ENCODE data around the gene ZRANB1.

GRCh38 chr10:125017547-125018298 is 75.8 kb downstream of the ZRANB1 start:
- TF ChIP-seq POLR2A (IDR thresholded peaks at IDR 0.05; ENCODE audit: low read depth, low read length) = no peak
- TF ChIP-seq USF2 (IDR thresholded peaks at IDR 0.05; ENCODE audit: low read depth, low read length) = no peak
- no peak for TF ChIP-seq CTCF (conservative IDR thresholded peaks at IDR 0.05; ENCODE audit: low read depth, low read length)
- no peak for TF ChIP-seq RCOR1 (IDR thresholded peaks at IDR 0.05; ENCODE audit: insufficient replicate concordance, low read length)
- no peak for TF ChIP-seq RFX5 (IDR thresholded peaks at IDR 0.05; ENCODE audit: low read depth, low read length)
- no peak for TF ChIP-seq MAFK (IDR thresholded peaks at IDR 0.05; ENCODE audit: low read depth, low read length)
- TF ChIP-seq RAD21 (IDR thresholded peaks at IDR 0.05; ENCODE audit: low read length) = no peak
- no peak for TF ChIP-seq FOS (IDR thresholded peaks at IDR 0.05; ENCODE audit: low read depth, low read length)
- no peak for TF ChIP-seq SMC3 (IDR thresholded peaks at IDR 0.05; ENCODE audit: low read depth, low read length)
- no peak for TF ChIP-seq NFE2L2 (IDR thresholded peaks at IDR 0.05; ENCODE audit: low read depth, low read length)
- no peak for TF ChIP-seq MAZ (IDR thresholded peaks at IDR 0.05; ENCODE audit: borderline replicate concordance, low read depth, low read length)
- TF ChIP-seq MXI1 (IDR thresholded peaks at IDR 0.05; ENCODE audit: borderline replicate concordance, low read depth, low read length) = no peak
- TF ChIP-seq CHD1 (IDR thresholded peaks at IDR 0.05; ENCODE audit: low read depth, low read length) = no peak

All from IMR-90 (cell line).